Mucosa of gallbladder (tissue), 1 donor: Measurements from ENCODE around the gene DUT. TPM values are rescaled to one million over a fixed set of nuclear protein-coding genes. Genes with fewer than 3 reads are reported as not detected.
"Not testable (repeated sequence)": the region's sequence is repeated elsewhere in the genome, so short reads cannot be mapped to it uniquely, and the experiment has no call there.

Experiments
- DNase-seq: peaks from one replicate; pipeline ENCODE4 v3.0.0-alpha.2; 2020; ENCODE audit warnings: low spot score
- total RNA-seq: library from RNA; stranded (reverse); gene quantifications from one replicate; pipeline ENCODE4 v1.2.1, GENCODE V29; 2021
- donor health status: DM: no; HTN: no; CAD: no.

DUT gene
- total RNA-seq = 95.0 TPM

DNA sequence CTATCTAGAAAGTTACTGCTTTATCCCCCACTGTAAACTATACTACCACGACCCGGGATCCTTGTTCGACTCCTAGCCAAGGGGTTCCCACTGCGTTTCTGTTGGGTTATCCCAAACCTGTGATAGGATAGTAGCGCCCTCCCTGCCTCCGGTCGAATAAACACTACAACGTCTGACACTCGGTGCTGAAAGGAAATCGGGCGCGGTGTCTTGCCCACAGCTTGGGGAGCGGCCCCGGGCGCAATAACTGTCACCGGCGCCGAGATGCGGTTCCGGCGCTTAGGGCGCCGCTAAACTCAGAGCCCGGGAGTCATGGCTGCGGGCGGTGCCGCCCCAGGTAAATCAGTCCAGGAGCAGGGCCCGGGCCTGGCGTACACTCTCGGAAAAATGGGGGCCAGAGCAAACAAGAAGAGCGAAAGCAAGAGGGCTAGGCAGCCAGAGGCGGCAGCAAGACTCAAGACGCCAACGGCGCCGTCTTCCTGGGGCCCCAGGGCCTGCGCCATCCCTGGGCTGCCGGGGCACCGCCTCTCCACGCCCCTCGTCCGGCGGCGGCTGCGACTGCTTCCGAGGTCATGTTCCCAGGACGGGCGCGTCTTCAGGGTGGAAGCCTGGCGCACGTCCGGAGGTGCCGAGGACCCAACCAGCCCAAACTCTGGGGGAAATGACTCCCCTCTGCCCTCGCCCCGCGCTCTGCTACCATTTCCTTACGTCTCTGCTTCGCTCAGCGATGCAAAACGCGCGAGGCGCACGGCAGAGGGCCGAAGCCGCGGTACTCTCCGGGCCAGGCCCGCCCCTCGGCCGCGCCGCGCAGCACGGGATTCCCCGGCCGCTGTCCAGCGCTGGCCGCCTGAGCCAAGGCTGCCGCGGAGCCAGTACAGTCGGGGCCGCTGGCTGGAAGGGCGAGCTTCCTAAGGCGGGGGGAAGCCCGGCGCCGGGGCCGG, at the start of gene DUT:
Gene DUT (plus strand): TSS at position 575 of the 941 bp plus-strand sequence. CDS start 87 bp downstream, at position 662.
- peak; percentile 80 for DNase-seq

DNA sequence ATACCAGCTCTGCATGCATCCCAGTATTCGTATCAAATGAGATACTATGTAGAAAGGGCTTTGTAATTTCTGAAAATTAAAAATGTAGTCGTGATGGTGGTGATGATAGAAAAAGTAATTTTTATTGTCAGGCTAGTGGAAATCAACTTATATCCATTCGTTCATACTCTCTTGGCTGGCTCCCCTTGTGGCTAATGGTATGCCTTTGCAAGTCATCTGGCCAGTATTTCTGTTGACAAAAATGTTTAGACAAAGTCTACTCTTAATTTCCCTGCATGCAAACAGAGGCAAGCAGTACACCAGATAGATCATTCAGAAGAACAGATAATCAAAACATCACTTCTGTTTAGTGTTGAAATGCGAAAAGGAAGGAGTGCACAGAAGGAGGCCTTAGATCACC, 49.6 kb upstream of the DUT start:
- no peak for DNase-seq

GRCh38 chr15:48282216-48282615, 49.0 kb upstream of the DUT start:
- no peak for DNase-seq

DNA sequence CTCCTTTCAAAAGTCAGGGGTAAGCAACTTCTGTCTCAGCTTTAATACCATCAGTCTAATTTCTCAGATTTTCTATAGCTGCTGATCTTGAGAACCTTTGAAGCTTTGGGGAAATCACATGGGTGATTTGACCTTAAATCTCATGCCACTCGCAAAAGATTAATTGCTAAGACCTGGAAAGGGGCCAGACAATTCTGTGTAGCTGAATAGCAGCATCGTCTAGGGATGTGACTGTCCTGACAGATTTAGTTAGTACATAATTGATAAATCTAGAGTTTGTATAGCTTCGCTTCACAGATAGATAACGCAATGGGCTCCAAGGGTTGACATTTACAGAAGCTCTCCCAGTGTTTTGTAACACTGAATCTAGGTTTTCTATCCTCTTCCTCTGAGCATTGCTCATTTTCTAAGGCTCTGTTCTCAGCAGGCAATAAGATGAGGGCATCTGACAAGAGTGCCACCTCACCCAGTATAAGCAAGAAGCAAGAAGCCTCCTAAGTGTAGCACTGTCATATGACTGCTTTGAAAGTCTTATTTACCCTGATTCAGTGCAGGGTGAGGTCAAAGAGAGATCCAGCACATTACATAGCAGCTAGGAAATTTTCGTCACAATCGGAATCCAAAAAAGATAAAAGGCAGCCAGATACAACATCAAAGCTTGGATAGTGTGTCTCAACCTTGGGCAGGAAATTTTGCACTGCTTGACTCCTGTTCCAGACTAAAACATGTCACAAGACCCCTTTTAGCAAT, 47.7 kb upstream of the DUT start:
- no peak for DNase-seq

DNA sequence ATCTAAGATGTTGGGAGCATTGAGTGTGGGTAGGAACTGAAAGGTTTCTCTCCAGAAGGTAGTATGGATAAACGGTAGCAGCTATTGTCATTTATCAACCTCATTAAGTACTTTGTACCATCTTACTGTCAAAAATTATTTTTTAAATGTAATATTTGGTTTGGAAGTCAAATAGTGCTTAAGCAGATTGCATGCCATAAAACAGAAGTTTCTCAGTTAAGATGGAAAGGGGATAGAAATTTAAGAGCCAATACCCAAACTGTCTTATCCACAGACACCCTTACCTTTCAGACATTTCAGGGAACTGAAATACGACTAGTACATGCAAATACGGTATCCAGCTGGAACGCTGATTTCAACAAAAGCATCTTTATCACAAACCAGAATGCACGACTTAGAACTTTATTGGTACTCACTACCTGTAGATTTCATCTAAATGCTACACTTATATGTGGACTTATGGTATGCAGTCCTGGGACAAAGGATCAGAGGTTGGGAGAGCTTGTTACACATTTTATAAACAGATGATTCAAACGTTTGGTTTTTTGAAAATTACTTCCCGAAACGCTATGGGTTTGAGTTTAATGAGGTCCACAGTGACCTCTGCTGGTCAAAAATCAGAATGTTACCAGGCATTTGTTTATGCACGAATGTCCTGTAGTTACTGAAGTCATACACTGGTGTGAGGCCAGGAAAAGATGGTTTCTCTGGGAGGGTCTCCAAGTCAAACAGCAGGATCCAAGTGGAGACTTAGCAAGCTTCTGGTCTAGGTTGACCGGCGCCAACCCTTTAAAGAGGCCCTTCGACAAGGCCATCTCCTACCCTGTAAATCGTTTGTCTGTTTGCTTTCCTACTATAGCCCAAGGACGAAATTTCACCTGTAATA, 45.7 kb upstream of the DUT start:
- DNase-seq = peak; percentile 67

DNA sequence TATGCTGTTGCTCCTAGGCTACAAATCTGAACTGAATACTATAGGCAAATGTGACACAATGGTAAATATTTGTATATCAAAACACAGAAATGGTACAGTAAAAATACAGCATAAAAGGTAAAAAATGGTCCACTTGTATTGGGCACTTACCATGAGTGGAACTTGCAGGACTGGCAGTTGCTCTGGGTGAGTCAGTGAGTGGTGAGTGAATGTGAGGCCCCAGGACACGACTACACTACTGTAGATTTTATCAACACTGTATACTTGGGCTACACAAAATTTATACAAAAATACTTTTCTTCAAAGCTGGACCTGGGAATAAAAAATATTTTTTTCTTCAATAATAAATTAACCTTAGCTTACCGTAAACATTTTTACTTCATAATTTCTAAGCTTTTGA, 41.6 kb upstream of the DUT start:
- no peak for DNase-seq

- DNase-seq = no peak
Measured at GRCh38 chr15:48292458-48292857, 38.8 kb upstream of the DUT start.

DNA sequence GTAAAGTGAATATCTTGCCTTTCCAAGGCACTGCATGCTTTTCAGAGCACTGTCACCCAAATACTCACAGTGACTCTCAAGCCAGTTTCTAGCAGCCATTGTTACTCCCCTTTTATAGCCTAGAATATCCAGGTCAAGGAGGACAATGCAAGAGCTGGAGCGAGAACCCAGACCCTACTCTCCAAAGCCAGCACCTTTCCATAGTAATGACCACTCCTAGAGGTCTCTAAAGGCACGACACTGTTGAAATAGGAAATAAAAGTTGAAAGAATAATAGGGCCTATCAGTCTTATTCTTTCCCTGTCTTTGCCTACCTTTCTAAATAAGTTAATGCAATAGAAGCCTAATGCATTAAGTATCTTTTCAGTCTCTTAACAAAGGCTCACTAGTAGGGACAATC, 33.6 kb upstream of the DUT start:
- no peak for DNase-seq

- DNase-seq = no peak
Measured at GRCh38 chr15:48298914-48299313, 32.3 kb upstream of the DUT start.

DNA sequence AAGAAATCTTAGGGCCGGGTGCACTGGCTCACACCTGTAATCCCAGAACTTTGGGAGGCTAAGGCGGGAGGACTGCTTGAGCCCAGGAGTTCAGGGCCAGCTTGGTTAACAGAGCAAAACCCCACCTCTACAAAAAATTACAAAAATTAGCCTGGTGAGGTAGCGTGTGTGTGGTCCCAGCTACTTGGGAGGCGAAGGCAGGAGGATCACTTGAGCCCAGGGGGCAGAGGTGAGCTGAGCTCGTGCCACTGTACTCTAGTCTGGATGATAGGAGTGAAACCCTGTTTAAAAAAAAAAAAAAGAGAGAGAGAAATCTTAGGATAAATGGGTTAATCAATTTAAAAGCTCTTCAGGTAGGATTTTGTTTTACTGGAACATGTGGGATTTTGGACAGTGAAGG, 31.2 kb upstream of the DUT start:
- no peak for DNase-seq

DNA sequence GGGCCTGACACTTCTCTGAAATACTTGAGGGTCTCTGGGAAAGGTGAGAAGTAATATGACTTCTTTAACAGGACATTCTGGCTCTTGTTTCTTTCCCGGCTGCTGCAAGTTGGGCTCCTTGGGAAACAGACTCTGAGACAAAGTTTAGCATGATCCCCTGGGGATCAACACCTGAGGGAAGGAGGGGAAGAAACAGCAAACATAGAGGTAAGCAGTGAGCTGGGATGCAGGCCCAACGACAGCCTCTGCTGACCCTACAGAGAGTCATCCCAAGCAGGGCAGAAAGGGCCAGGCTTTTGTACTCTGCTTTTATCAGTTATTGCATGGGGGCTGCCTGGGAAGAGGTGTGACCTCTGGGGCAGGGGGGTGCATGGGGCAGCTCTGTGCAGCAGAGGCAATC, 26.8 kb upstream of the DUT start:
- DNase-seq = no peak

GRCh38 chr15:48306639-48307038, 24.6 kb upstream of the DUT start:
- no peak for DNase-seq

GRCh38 chr15:48307586-48307985, 23.6 kb upstream of the DUT start:
- no peak for DNase-seq

- no peak for DNase-seq
Measured at GRCh38 chr15:48309740-48310139, 21.5 kb upstream of the DUT start.

GRCh38 chr15:48313216-48313615, 18.0 kb upstream of the DUT start:
- no peak for DNase-seq

DNA sequence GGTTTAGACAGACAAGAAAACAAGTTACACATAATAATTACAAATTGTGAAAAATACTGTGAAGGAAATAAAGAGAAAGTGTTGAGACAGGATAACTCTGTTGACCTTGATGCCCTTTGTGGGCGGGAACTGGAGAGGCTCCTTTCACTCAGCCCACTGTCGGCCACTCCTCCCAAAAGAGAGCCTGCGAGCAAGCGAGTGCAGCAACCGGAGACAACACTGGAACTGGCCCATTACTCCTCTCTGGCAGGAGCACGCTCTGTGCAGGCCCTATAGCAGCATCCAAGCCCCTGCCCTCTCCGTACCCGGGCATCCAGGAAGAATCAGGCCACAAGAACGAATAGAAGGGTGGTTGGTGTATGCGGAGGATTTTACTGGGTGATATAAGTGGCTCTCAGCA, 16.2 kb upstream of the DUT start:
- DNase-seq = no peak

- no peak for DNase-seq
Measured at GRCh38 chr15:48317221-48317620, 14.0 kb upstream of the DUT start.

- no peak for DNase-seq
Measured at GRCh38 chr15:48318131-48318530, 13.1 kb upstream of the DUT start.

DNA sequence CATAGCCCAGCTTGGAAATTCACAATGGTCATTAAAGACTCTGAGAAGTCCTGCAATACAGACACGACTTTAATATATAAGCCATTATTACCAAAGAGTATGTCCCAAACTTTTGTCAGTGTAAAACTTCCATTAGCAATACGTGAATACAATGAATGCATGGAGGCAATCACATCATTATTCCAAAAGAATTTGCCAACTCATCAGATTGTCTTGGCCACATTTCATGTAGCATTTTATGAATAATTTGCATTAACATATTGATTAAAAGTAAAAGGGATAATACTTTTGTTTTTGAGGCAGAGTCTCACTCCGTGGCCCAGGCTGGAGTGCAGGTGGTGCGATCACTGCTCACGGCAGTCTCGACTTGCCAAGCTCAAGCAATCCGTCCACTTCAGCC, 7.9 kb upstream of the DUT start:
- no peak for DNase-seq

DNA sequence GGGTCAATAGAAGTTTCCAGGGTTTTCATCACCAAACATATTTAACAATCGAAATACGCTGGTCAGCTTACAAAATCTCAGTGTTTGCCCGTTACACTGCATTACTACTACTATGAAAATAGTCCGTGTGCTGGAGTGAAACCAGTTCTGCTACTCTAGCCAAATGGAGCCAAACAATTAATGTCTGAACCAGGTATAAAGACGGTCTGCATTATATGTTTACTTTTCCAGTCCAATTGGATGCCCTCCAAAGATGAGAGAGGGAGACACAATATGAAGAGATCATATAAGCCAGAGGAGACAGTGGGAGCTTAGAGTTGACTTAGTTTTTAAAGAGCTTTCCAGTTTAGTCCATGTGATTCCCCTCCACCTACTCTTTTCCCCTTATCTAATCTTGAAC, 6.3 kb upstream of the DUT start:
- DNase-seq = no peak

DNA sequence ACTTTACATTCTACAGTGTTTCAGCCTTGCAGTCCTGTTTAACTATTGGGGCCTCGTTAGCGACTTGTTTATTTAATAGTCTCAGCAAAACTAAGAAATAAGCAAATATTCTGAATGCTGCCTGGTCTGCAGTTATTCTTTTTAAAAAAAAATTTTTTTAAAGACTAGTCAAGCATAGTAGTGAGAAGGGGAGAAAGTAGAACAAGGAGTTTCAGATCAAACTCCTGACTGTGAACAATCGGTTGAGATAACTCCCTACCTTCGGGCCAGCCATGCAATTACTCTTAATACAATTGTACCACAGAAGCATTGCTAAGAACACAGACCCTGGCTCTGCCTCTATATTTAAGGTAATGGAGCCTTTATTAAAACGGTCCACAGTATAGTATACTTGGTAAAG, 5.8 kb upstream of the DUT start:
- DNase-seq = no peak

DNA sequence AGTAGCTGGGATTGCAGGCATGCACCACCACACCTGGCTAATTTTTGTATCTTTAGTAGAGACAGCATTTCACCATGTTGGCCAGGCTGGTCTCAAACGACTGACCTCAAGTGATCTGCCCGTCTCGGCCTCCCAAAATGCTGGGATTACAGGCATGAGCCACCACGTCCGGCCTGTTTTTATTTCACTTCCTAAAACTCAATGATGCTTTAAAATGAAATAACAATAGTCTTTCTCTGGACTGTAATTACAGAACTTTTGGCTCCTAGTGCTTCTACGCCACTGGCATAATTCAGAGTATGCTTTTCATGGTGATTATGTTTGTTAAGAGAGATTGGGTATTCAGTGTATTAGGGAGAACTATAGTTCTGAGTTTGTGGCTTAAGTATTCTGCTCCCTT, 5.0 kb upstream of the DUT start:
- not testable (repeated sequence) for DNase-seq
